Measurements from ENCODE around the gene GRM6.

The GRM6 gene

DNA sequence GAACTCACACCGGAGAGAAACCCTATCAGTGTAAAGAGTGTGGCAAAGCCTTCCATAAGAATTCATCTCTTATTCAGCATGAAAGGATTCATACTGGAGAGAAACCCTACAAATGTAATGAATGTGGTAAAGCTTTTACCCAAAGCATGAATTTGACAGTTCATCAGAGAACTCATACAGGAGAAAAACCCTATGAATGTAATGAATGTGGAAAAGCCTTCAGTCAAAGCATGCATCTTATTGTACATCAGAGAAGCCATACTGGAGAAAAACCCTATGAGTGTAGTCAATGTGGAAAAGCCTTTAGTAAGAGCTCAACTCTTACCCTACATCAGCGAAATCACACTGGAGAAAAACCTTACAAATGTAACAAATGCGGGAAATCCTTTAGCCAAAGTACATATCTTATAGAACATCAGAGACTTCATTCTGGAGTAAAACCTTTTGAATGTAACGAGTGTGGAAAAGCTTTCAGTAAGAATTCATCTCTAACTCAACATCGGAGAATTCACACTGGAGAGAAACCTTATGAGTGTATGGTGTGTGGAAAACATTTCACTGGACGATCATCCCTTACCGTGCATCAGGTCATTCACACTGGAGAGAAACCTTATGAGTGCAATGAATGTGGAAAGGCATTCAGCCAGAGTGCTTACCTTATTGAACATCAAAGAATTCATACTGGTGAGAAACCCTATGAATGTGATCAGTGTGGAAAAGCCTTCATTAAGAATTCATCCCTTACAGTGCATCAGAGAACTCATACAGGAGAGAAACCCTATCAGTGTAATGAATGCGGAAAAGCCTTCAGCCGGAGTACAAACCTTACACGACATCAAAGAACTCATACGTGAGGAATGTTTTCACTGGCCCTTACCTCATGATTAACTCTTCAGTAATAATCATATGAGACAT lies 63.0 kb downstream of the GRM6 start:
- no peak overlapping the region for H3K4me3 ChIP-seq (ENCODE audit: low read depth, low read length)
- TF ChIP-seq, protein P1, sequence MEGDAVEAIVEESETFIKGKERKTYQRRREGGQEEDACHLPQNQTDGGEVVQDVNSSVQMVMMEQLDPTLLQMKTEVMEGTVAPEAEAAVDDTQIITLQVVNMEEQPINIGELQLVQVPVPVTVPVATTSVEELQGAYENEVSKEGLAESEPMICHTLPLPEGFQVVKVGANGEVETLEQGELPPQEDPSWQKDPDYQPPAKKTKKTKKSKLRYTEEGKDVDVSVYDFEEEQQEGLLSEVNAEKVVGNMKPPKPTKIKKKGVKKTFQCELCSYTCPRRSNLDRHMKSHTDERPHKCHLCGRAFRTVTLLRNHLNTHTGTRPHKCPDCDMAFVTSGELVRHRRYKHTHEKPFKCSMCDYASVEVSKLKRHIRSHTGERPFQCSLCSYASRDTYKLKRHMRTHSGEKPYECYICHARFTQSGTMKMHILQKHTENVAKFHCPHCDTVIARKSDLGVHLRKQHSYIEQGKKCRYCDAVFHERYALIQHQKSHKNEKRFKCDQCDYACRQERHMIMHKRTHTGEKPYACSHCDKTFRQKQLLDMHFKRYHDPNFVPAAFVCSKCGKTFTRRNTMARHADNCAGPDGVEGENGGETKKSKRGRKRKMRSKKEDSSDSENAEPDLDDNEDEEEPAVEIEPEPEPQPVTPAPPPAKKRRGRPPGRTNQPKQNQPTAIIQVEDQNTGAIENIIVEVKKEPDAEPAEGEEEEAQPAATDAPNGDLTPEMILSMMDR (IDR thresholded peaks at IDR 0.05; ENCODE audit: low read depth, low read length, missing control alignments) = no peak
- DNase-seq (ENCODE audit: low read depth) = no peak
